ENCODE data around the gene AGPAT3.

DNA sequence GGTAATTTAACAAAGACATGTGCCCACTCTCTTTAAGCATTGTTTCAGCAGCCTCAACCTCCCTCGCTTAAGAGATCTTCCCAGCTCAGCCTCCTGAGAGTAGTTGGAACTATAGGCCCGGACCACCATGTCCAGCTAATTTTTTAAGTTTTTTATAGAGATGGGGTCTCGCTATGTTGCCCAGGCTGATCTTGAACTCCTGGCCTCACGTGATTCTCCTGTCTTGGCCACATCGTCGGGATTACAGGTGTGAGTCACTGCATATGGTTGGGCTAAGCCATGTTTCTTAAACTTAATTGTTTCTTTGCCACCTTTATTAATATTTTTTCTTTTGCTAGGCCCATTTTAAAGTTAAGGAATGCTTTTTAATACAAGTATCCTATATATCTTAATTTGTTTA lies 18.6 kb upstream of the AGPAT3 start:
- TF ChIP-seq EZH2 (IDR thresholded peaks at IDR 0.05) (no peak), EZH2phosphoT487 (IDR thresholded peaks at IDR 0.05) (no peak)
- TF ChIP-seq, protein P1, sequence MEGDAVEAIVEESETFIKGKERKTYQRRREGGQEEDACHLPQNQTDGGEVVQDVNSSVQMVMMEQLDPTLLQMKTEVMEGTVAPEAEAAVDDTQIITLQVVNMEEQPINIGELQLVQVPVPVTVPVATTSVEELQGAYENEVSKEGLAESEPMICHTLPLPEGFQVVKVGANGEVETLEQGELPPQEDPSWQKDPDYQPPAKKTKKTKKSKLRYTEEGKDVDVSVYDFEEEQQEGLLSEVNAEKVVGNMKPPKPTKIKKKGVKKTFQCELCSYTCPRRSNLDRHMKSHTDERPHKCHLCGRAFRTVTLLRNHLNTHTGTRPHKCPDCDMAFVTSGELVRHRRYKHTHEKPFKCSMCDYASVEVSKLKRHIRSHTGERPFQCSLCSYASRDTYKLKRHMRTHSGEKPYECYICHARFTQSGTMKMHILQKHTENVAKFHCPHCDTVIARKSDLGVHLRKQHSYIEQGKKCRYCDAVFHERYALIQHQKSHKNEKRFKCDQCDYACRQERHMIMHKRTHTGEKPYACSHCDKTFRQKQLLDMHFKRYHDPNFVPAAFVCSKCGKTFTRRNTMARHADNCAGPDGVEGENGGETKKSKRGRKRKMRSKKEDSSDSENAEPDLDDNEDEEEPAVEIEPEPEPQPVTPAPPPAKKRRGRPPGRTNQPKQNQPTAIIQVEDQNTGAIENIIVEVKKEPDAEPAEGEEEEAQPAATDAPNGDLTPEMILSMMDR (IDR thresholded peaks at IDR 0.05): no peak
